ENCODE results near the gene MRPS6.

Gene MRPS6

GRCh38 chr21:34190576-34191321 is 117.4 kb downstream of the MRPS6 start:
- Histone ChIP-seq H3K4me1 (ENCODE audit: control extremely low read depth in 1 of 4, control insufficient read depth in 4 of 4, insufficient read depth in 4 of 4, low read length in 3 of 4) (peaks cover 0 to 3% (median 0%) of the 10 kb centered on the region in 4 experiments), H3K36me3 (ENCODE audit: control insufficient read depth in 4 of 4, insufficient read depth in 4 of 4, low read length in 3 of 4) (no peaks in the 10 kb centered on the region), H3K4me3 (ENCODE audit: control insufficient read depth in 1 of 7, extremely low read depth in 1 of 7, insufficient read depth in 4 of 7, low read depth in 2 of 7, low read length in 6 of 7) (no peak overlapping the region), H3K9me3 (ENCODE audit: control extremely low read depth in 1 of 5, control insufficient read depth in 4 of 5, insufficient read depth in 2 of 5, low read depth in 1 of 5, low read length in 4 of 5) (peaks cover 0 to 7% (median 0%) of the 10 kb centered on the region in 5 experiments), H3K27me3 (replicated peaks in 2 of 5; ENCODE audit: control insufficient read depth in 4 of 5, insufficient read depth in 5 of 5, low read length in 4 of 5) (no peaks in the 10 kb centered on the region), H3K27ac (ENCODE audit: insufficient read depth in 1 of 2, low read depth in 1 of 2, low read length in 2 of 2, poor library complexity in 1 of 2, severe bottlenecking in 2 of 2) (no peak overlapping the region)
- WGBS (ENCODE audit: insufficient coverage), result 100% methylated on average over 2 of the region's 7 CpGs
- CTCF ChIA-PET, result no interaction called here
- no peak for DNase-seq
- POLR2A ChIA-PET, result no interaction called here

DNA sequence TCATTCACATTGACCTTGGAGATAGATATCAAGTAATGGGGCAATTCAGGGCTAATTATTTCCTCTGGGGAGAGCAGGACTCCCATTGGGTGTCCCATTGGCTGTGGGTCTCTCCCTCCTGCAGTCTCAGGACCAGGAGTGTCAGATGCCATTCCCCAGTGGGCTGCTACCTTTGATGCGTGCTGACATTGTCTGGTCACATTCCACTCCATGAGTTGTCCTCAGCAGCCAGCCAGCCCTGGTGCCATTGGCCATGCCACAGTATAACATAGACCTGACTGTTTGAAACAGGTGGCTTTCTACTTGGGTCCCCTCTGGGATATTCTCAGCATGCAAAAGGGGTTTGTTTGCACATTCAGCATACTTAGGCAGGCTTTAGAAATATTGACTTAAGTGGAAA is 118.5 kb downstream of the MRPS6 start:
- no peaks in the 10 kb centered on the region for H3K36me3 ChIP-seq (ENCODE audit: control insufficient read depth in 4 of 4, insufficient read depth in 4 of 4, low read length in 3 of 4)
- ChIA-PET POLR2A (no interaction called here), CTCF (interaction anchor here (0.7 kb wide), 1 partner anchor 10 kb away, joined by 3 read pairs; no protein-coding TSS in a partner anchor)

More for the DNA sequence above, 118.5 kb downstream of the MRPS6 start:
- no peak overlapping the region for H3K4me3 ChIP-seq (ENCODE audit: control insufficient read depth in 1 of 7, extremely low read depth in 1 of 7, insufficient read depth in 4 of 7, low read depth in 2 of 7, low read length in 6 of 7)
- peaks cover 0 to 7% (median 0%) of the 10 kb centered on the region in 5 experiments for H3K9me3 ChIP-seq (ENCODE audit: control extremely low read depth in 1 of 5, control insufficient read depth in 4 of 5, insufficient read depth in 2 of 5, low read depth in 1 of 5, low read length in 4 of 5)
- WGBS (ENCODE audit: insufficient coverage), result 88% methylated on average over 1 of the region's 1 CpG
- H3K4me1 ChIP-seq (ENCODE audit: control extremely low read depth in 1 of 4, control insufficient read depth in 4 of 4, insufficient read depth in 4 of 4, low read length in 3 of 4), result peaks cover 0 to 3% (median 0%) of the 10 kb centered on the region in 4 experiments
- no peaks in the 10 kb centered on the region for H3K27me3 ChIP-seq (replicated peaks in 2 of 5; ENCODE audit: control insufficient read depth in 4 of 5, insufficient read depth in 5 of 5, low read length in 4 of 5)
- H3K27ac ChIP-seq (ENCODE audit: insufficient read depth in 1 of 2, low read depth in 1 of 2, low read length in 2 of 2, poor library complexity in 1 of 2, severe bottlenecking in 2 of 2), result no peak overlapping the region
- DNase-seq, result no peak

Measured in common myeloid progenitor, CD34-positive (primary cell).